Neuronal stem cell (in vitro differentiated cells): Measurements from ENCODE around the gene MYO1H.

Source experiments
- DNase-seq: peaks from one replicate; pipeline ENCODE4 v3.0.0-alpha.2; 2013; ENCODE audit warnings: low spot score
- H2AFZ ChIP-seq: one replicate; pipeline ENCODE4 v1.6.1; 2013; ENCODE audit warnings: mild to moderate bottlenecking, low read length, inconsistent platforms
- H2AK5ac ChIP-seq: 2 replicates; pipeline ENCODE4 v1.6.1; 2013; ENCODE audit warnings: low read depth, mild to moderate bottlenecking, inconsistent platforms, low read length, moderate library complexity, mixed read lengths
- H2BK120ac ChIP-seq: 2 replicates; pipeline ENCODE4 v1.6.1; 2013; ENCODE audit warnings: low read depth, mild to moderate bottlenecking, inconsistent platforms, low read length, moderate library complexity, mixed read lengths
- H2BK12ac ChIP-seq: one replicate; pipeline ENCODE4 v1.6.1; 2013; ENCODE audit warnings: low read length, inconsistent platforms
- H2BK15ac ChIP-seq: 2 replicates; pipeline ENCODE4 v1.6.1; 2013; ENCODE audit warnings: mild to moderate bottlenecking, low read length, inconsistent platforms, mixed read lengths
- H2BK5ac ChIP-seq: one replicate; pipeline ENCODE4 v1.6.1; 2013; ENCODE audit warnings: inconsistent platforms, mild to moderate bottlenecking, low read length, moderate library complexity
- H3K14ac ChIP-seq: one replicate; pipeline ENCODE4 v1.6.1; 2013; ENCODE audit warnings: low read length, inconsistent platforms
- H3K18ac ChIP-seq: 2 replicates; pipeline ENCODE4 v1.6.1; 2013; ENCODE audit warnings: low read length, inconsistent platforms
- H3K23ac ChIP-seq: 2 replicates; pipeline ENCODE4 v1.6.1; 2013; ENCODE audit warnings: low read depth, mild to moderate bottlenecking, mixed read lengths, low read length, inconsistent platforms; ENCODE audit not compliant: poor library complexity
- H3K27ac ChIP-seq: replicated peaks from 3 replicates; pipeline ENCODE4 v1.5.1; 2013; ENCODE audit warnings: low read length, inconsistent platforms
- H3K27me3 ChIP-seq, 3 experiments: 2 replicates each; pipeline ENCODE4 v1.6.1; 2013; ENCODE audit warnings: low read length in 3 of 3, mild to moderate bottlenecking in 2 of 3, inconsistent platforms in 1 of 3, low read depth in 1 of 3, mixed read lengths in 1 of 3, moderate library complexity in 1 of 3; ENCODE audit not compliant: control insufficient read depth in 3 of 3, insufficient read depth in 3 of 3
- H3K36me3 ChIP-seq, 2 donors: replicated peaks in 1 of 2; 2 replicates each; pipeline ENCODE4 v1.6.1; 2013; ENCODE audit warnings: low read length in 2 of 2; ENCODE audit not compliant: control insufficient read depth in 2 of 2, insufficient read depth in 2 of 2
- H3K4ac ChIP-seq: 2 replicates; pipeline ENCODE4 v1.6.1; 2013; ENCODE audit warnings: inconsistent platforms, mild to moderate bottlenecking, low read length, moderate library complexity
- H3K4me1 ChIP-seq, 2 donors: 1 replicate in 1 of 2; 2 replicates in 1 of 2; pipeline ENCODE4 v1.6.1; 2013; ENCODE audit warnings: low read length in 2 of 2, low read depth in 1 of 2; ENCODE audit not compliant: control insufficient read depth in 2 of 2, insufficient read depth in 1 of 2
- H3K4me2 ChIP-seq: one replicate; pipeline ENCODE4 v1.6.1; 2013; ENCODE audit warnings: mild to moderate bottlenecking, low read length, inconsistent platforms; ENCODE audit not compliant: insufficient read depth, poor library complexity, severe bottlenecking
- H3K4me3 ChIP-seq, 2 donors: 2 replicates each; pipeline ENCODE4 v1.5.1; 2013; ENCODE audit warnings: low read length in 2 of 2, mild to moderate bottlenecking in 2 of 2, inconsistent platforms in 1 of 2, moderate library complexity in 1 of 2
- H3K79me1 ChIP-seq: one replicate; pipeline ENCODE4 v1.6.1; 2013; ENCODE audit warnings: low read depth, mild to moderate bottlenecking, inconsistent platforms, low read length, moderate library complexity
- H3K9ac ChIP-seq: one replicate; pipeline ENCODE4 v1.6.1; 2013; ENCODE audit warnings: mild to moderate bottlenecking, low read depth, low read length, inconsistent platforms; ENCODE audit not compliant: poor library complexity
- H3K9me3 ChIP-seq, 2 donors: replicated peaks in 1 of 2; 2 replicates each; pipeline versions ENCODE3 to v1.6.1; 2013; ENCODE audit warnings: low read length in 2 of 2, mild to moderate bottlenecking in 2 of 2, inconsistent platforms in 1 of 2, low read depth in 1 of 2, mixed read lengths in 1 of 2, moderate library complexity in 1 of 2; ENCODE audit not compliant: control insufficient read depth in 2 of 2, insufficient read depth in 1 of 2
- H4K8ac ChIP-seq: one replicate; pipeline ENCODE4 v1.6.1; 2013; ENCODE audit warnings: low read depth, mild to moderate bottlenecking, inconsistent platforms, low read length, moderate library complexity
- H4K91ac ChIP-seq: one replicate; pipeline ENCODE4 v1.6.1; 2013; ENCODE audit warnings: low read length, low read depth, mild to moderate bottlenecking, inconsistent platforms; ENCODE audit not compliant: poor library complexity
- WGBS, 2 donors: extraction: QIAGEN DNeasy Blood & Tissue Kit; methylation state at CpG; one replicate each; pipeline ENCODE4 v1.1.7; 2013; ENCODE audit warnings: missing lambda C conversion rate in 2 of 2, mixed read lengths in 1 of 2; ENCODE audit not compliant: insufficient read length in 2 of 2, insufficient replicate concordance in 1 of 2; ENCODE audit errors: extremely low coverage in 2 of 2; 5-methylcytosine and 5-hydroxymethylcytosine counted together

MYO1H gene

DNA sequence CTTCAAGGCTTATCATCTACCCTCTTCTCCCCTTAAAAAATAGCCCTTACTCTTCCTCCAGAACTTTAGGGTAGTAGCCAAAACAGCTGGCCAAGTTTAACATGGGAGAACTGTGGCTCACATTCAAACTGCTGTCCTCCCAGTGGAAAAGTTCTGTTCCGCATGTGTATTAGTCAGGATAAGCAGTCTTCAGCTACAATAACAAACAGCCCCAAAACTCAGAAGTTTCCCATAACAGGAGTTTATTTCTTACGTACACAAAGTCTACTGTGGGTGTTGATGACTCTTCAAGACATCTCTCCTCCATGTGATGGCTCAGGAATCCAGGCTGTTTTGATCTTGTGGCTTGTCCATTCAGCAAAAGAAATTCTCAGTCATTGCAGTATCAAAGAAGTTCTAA lies 35.5 kb downstream of the MYO1H start:
- Histone ChIP-seq H3K23ac (no peak overlapping the region), H3K9ac (no peak overlapping the region), H4K91ac (no peak overlapping the region), H3K18ac (no peak overlapping the region), H2BK120ac (no peak overlapping the region), H3K27ac (no peak overlapping the region), H3K4ac (no peak overlapping the region), H3K27me3 (peaks cover 0 to 10% (median 0%) of the 10 kb centered on the region in 3 experiments), H3K4me2 (no peak overlapping the region), H4K8ac (no peak overlapping the region), H2AK5ac (no peak overlapping the region), H2BK5ac (no peak overlapping the region), H3K4me1 (no peaks in the 10 kb centered on the region), H2BK12ac (no peak overlapping the region), H2AFZ (no peak overlapping the region), H3K79me1 (no peaks in the 10 kb centered on the region), H3K36me3 (no peaks in the 10 kb centered on the region), H3K14ac (no peak overlapping the region), H3K9me3 (peaks cover 0 to 3% of the 10 kb centered on the region in 2 donors), H2BK15ac (no peak overlapping the region), H3K4me3 (no peak overlapping the region)
- no CpG with 5 or more reads among the region's 2 CpGs for WGBS, 2 donors
- no peak for DNase-seq

DNA sequence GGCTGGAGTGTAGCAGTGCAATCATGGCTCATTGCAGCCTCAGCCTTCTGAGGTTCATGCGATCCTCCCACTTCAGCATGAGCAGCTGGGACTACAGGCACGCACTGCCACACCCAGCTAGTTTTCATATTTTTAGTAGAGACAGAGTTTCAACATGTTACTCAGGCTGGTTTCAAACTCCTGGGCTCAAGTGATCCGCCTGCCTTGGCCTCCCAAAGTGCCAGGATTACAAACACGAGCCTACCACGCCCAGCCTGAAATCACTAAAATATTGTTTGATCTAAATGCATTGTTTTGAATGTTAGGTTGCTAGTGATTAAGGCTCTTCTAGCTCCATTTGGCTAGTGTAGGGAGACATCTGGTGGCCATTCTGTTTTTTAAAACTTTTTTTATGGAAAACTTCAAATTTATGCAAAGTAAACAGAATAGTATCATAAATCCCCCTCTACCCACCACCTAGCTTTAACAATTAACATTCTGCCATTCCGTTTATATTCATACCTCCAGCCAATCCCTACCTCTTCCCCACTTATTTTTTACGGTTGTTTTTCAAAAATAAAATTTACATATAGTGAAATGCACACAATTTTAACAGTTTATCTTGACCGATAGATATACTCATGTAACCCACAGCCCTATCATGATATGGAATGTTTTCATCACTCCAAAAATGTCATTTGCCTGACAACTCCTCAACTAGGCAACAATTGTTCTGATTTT lies 37.8 kb downstream of the MYO1H start:
- Histone ChIP-seq H3K4me3 (no peak overlapping the region), H3K14ac (no peak overlapping the region), H3K23ac (no peak overlapping the region), H3K18ac (no peak overlapping the region), H2BK12ac (no peak overlapping the region), H3K9ac (no peak overlapping the region), H3K27ac (no peak overlapping the region), H4K8ac (no peak overlapping the region), H3K4ac (no peak overlapping the region), H3K36me3 (no peaks in the 10 kb centered on the region), H2BK5ac (no peak overlapping the region), H2BK15ac (no peak overlapping the region), H2BK120ac (no peak overlapping the region), H4K91ac (no peak overlapping the region), H3K4me1 (no peaks in the 10 kb centered on the region), H3K27me3 (peaks cover 0 to 5% (median 0%) of the 10 kb centered on the region in 3 experiments), H3K4me2 (no peak overlapping the region), H2AK5ac (no peak overlapping the region), H3K9me3 (peaks cover 0 to 3% of the 10 kb centered on the region in 2 donors), H3K79me1 (no peaks in the 10 kb centered on the region), H2AFZ (no peak overlapping the region)
- peak; percentile 33 for DNase-seq
- WGBS, 2 donors: 100% methylated on average over 2 of the region's 8 CpGs; no CpG with 5 or more reads in 1 of the 2 donors

DNA sequence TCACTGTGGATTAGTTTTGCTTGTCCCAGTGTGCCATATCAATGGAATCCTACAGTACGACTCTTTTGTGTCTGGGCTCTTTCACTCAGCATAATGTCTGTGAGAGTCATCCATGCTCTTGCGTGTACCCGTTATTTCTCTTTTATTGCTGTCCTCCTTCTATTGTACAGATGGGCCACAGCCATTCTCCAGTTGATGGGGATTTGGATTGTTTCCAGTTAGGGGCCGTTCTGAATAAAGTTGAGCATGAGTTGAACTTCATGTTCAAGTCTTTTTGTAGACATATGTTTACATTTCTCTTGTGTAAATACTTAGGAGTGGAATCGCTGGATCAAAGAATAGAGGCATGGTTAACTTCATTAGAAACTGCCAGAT lies 38.3 kb downstream of the MYO1H start:
- Histone ChIP-seq H3K4ac (no peak overlapping the region), H3K9ac (no peak overlapping the region), H2BK5ac (no peak overlapping the region), H3K27ac (no peak overlapping the region), H3K23ac (no peak overlapping the region), H3K14ac (no peak overlapping the region), H3K18ac (no peak overlapping the region), H2BK12ac (no peak overlapping the region), H2AK5ac (no peak overlapping the region), H3K4me1 (no peaks in the 10 kb centered on the region), H3K36me3 (no peaks in the 10 kb centered on the region), H3K27me3 (peaks cover 0 to 5% (median 0%) of the 10 kb centered on the region in 3 experiments), H3K4me3 (no peak overlapping the region), H2AFZ (no peak overlapping the region), H3K9me3 (peaks cover 0 to 3% of the 10 kb centered on the region in 2 donors), H3K79me1 (no peaks in the 10 kb centered on the region), H4K91ac (no peak overlapping the region), H3K4me2 (no peak overlapping the region), H2BK120ac (no peak overlapping the region), H2BK15ac (no peak overlapping the region), H4K8ac (no peak overlapping the region)
- no peak for DNase-seq
- WGBS, 2 donors: no CpG with 5 or more reads among the region's 5 CpGs

DNA sequence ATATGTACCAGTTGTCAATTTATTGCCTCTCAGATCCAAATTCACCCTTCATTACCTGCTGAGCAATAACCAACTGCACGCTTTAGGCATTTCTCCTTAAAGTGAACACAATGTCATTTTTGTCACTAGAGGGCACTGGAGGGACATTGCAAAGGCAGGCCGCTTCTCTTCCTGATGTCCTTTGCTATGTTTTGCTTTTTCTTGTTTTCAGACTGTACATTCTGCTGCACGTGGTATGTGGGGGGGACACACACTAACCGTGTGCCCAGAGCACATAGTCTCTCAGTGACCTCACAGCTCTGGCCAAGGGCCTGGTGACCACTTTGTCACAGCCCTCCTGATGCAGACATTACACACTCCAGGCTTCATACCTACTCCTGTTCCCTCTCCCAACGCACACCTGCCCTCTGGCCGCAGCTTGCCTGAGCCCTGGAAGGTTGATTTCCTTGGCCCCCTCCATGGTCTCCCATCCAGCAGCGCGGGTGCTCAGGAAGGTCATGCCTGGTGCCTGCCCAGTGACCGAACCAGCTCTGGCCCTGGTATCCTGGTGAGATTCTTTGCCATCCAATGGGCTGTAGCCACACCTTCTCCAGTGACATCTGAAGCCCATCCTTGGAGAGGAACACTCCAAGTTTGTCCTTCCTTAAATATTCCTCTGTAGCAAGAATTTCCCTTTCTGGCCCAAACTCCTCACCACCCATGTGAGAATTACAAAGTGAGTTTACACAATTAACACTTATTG lies 39.9 kb downstream of the MYO1H start:
- no peak overlapping the region for H4K8ac ChIP-seq
- H3K27ac ChIP-seq: no peak overlapping the region
- H2BK120ac ChIP-seq: no peak overlapping the region
- H2BK12ac ChIP-seq: no peak overlapping the region
- no peak overlapping the region for H3K9ac ChIP-seq
- no peaks in the 10 kb centered on the region for H3K79me1 ChIP-seq
- H3K36me3 ChIP-seq: no peaks in the 10 kb centered on the region
- peaks cover 0 to 3% of the 10 kb centered on the region in 2 donors for H3K9me3 ChIP-seq
- no peak overlapping the region for H3K4me2 ChIP-seq
- no peak overlapping the region for H3K14ac ChIP-seq
- H3K4me3 ChIP-seq: no peak overlapping the region
- H3K18ac ChIP-seq: peak overlapping the region; percentile 54
- no peak overlapping the region for H2AK5ac ChIP-seq
- no peak for DNase-seq
- no peaks in the 10 kb centered on the region for H3K4me1 ChIP-seq
- H2BK5ac ChIP-seq: no peak overlapping the region
- no peak overlapping the region for H2BK15ac ChIP-seq
- no peak overlapping the region for H4K91ac ChIP-seq
- WGBS, 2 donors: no CpG with 5 or more reads among the region's 9 CpGs
- H3K23ac ChIP-seq: peak overlapping the region; percentile 26
- H3K27me3 ChIP-seq: peaks cover 0 to 5% (median 1%) of the 10 kb centered on the region in 3 experiments
- no peak overlapping the region for H3K4ac ChIP-seq
- H2AFZ ChIP-seq: peak overlapping the region; percentile 53
